Fibroblast of upper back skin (primary cell): ENCODE results near the gene RXRG.

Experiments
- DNase-seq: peaks from one replicate; pipeline ENCODE4 v3.0.0-alpha.2; 2013

Gene RXRG

DNA sequence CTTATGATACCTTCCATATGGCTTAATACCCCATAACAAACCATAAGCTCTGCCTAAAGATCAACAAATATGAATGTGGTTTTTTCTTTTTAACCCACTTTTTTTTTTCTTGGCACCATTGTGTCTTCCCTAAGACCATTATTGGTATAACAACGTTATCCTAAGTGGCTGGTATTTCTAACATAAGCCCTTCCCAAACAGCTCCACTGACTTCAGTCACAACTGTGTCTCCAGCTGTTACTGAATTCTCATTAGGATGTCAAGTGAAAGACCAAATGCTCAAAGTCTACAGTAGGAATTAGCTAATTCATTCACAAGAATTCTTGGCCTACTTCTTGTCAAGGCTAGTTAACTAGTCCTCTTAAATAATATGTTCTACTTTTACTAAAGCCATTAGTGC lies 4.2 kb upstream of the RXRG start:
- no peak for DNase-seq

DNA sequence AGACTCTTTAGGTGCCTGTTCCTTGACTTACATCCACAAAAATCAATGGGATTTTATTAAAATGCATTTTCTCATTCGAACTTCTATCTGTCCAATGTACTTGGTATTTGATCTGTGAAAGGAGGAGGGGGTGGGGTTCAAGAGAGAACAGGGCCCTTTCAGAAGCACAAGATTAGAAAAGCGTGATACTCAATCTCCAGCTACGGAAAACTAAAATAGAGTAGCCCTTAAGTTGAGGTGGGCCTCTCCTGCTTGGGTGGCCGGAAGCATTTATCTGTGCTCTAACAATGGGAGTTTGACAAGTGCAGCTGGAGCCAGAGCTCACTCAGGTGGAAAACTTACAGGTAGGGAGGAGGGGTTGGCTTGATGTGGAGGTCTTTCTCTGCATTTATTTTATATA lies 462 bp upstream of the RXRG start:
- no peak for DNase-seq

DNA sequence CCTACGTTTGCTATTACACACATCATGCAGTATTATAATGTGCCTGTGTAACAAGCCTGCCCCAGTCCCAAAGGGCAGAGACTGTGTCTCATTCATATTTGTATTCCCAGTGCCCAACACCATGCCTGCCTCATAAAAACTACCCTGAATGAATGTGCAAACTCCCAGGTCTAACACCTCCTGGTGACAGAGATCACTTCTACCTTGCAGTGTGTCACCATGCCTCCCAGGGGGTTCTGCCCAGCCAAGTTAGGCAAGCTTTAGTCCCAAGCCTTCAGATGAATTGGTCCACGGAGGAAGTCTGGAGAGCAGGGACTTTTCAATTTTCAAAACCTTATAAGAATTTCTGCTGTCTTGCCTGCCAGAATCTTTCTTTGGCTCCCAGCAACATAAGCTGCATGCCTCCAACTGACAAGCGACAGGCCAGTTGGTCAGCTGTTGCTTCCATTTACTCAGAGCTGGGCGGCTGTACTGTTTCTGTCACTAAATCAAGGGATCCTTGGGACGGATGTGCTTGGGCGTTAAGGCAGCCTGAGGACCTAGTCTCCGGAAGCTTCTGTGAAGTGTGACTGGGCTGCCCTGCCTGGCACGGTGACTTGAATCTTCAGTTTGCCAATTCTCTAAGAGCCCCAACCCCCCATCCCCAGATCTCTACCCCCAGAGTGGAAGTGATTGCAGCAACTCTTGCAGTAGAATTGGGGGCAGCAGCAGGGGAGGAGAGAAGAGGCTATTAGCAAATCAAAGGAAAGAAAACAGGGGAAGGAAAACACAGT lies 1.2 kb downstream of the RXRG start:
- no peak for DNase-seq

DNA sequence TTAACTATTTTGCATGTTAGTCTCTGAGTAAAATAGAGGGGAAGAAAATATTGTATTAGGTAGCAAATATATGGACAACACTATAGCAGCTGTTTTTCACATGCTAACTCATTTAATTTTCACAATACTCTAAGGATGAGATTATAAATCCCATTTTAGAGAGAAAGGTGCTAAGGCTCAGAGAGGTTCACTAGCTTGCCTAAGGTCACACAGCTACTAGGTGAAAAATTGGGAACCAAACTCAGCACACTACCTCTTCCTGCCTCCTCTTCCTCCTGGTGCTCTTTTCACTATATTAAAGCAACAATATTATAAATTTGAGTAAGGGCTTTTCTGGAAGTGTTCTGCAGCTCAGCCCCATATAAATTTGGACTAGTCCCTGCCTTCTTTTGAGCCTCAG lies 2.3 kb downstream of the RXRG start:
- DNase-seq, result no peak

DNA sequence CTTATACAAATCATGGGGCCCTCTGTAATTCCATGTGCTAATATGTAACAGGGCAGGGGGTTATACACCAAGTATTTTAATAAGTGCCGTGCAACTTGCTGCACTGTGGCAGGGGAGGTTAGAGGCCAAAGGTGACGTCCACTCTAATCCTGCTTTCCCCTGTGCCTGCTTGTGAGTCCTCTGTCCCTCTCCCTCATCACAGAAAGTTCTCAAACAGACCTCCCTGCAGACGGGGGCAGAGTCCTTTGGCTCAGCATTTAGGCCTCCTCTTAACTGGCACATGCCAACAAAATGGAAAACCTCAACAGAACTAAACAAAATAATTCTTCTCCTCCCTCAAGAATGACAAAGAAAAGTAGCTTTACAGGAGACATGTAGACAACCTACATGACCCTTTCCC lies 2.9 kb downstream of the RXRG start:
- DNase-seq, result no peak

DNA sequence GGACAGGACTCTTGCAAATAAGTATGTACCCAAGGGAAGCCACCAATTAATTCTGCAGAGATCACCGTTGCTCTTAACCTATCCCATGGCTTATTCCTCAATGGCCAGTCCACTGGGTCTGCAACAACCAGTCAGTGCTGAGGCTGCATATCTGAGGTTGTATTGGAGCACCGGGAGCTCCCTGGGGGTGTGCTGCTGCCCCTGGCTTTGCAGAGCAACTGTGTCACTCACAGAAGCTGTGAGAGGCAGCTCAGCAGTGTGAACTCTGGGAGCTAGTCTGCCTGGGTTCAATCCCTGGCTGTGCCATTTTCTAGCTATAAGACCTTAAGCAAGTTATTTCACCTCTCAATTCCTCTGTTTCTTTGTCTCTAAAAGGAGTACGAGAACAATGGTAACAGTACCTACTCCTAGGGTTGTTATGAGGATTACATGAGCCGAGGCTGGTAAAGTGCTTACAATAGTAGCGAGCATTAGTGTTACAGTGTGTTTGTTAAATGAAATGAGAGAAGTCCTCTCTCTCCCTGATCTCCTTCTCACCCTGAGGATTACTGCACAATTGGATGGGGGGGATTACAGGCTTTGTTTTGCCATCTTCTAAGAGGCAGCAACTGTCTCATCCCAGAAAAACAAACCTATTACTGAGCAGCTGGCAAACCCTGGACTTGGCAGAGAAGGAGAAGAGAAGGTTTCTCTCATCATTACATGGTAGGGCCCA lies 3.6 kb downstream of the RXRG start:
- no peak for DNase-seq

DNA sequence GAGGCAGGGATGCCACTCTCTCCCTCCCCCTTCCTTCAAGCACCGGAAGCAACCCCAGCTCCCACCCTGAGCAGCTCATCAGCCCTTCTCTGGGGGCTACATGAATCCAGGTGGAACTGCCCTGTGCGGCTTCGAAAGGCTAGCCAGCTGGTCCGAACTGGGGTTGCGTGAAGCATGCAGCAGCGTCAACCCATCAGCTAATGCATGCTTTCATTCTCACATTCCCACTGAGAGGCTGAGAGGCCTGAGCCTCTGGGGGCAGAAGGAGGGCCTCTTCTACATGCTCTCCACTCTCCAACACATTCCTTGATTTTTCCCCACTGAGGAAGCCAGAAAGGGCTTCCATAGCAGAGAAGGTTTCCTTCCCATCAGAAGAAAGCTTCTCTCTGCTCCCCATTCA lies 5.6 kb downstream of the RXRG start:
- no peak for DNase-seq

DNA sequence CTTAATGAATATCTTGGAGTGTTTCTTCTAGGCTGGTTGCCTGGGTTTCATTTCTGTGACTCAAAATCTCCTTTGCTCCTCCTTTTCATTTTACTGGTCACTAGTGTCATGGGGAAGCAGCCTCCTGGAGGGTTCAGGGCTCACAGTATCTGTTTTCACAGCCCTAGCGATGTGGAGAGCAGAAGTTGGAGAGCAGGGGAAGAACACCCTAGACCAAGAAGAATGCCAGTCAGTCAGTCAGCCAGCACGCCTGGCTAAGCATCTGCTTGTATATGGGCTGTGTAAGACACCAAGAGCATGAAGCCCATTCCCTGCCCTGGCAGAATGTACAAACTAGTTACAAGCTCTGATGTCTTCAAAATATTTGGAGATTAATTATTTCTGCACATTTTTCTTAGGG lies 7.9 kb downstream of the RXRG start:
- DNase-seq, result no peak

DNA sequence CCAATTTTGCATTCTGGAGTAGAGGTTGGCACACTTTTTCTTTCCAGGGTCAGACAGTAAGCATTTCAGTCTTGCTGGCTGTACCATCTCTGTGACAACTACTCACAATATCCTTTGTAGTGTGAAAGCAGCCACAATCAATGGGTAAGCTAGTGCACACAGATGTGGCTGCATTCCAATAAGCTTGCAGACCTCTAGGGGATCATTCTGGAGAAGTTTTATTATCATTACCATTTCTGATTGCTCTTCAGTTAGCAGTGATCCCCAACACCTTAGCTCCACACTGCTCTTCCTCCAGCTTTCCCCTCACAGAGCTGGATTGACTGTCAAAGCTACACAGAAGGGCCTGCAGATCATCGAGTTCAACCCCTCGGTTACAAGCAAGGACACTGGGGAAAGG lies 9.1 kb downstream of the RXRG start:
- no peak for DNase-seq

DNA sequence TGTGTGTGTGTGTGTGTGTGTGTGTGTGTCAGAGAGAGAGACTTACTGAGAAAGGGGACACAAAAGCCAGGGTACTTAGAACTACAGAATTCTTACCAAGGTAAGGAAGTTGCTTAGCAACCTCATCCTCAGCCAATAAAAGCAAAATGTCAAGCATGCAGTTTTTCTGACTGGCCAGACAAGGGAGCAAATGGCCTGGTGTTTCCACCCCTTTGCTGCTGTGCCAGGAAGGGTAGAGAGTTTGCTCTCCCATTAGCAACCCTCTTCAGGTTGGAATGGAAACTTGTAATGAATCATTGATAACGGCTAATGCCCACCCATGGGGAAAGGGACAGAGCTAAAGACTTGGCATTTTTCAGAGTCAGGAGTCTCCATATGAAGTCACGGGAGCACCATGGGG lies 10.6 kb downstream of the RXRG start:
- DNase-seq, result no peak

DNA sequence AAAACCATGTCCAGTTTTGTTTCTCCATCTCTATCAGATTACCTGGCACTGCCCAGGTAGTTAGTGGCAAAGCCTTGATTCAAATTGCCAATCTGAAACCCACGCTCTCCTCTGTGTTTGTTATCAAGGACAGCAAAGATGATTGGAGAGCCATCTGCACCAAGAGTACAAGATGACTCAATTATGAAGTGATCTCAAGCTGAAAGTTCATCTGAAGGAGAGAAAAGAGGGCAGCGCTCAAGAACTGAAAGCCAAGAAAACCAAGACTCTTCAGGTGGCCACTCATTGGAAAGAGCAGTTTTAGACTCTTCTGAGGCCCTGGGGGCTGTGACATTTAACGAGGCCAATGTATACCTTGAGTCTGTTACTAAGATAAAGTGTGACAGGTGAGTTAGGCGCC lies 13.8 kb downstream of the RXRG start:
- DNase-seq, result no peak

DNA sequence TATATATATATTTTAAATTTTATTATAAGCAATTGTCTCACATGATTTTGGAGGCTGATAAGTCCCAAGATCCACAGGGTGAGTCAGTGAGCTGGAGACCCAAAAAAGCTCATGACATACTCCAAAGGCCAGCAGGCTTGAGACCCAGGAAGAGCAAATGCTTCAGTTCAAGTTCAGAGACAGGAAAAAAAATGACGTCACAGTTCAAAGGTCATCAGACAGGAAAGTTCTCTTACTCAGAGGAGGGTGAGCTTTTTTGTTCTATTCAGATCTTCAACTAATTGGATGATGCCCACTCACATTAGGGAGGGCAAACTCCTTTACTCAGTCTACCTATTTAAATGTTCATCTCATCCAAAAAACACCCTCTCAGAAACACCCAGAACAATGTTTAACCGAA lies 18.2 kb downstream of the RXRG start:
- DNase-seq, result no peak

DNA sequence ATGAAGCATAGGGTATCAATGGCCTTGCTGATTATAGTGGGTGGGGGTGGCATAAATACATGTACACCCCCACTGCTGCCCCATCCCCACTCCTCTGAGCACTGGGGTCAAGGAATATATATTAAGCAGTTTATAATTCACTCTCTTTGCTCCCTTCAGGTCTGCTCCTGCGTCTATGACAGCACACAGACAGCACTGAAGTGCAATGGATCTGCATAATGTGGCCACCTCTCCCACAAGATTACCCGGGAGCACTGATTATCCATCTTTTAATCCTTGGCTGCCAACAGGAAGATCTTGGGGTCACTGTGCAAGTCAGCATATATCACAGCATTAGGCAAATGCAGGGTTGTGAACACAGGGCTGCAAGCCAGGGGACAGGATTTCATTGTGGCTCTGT lies 19.3 kb downstream of the RXRG start:
- no peak for DNase-seq

DNA sequence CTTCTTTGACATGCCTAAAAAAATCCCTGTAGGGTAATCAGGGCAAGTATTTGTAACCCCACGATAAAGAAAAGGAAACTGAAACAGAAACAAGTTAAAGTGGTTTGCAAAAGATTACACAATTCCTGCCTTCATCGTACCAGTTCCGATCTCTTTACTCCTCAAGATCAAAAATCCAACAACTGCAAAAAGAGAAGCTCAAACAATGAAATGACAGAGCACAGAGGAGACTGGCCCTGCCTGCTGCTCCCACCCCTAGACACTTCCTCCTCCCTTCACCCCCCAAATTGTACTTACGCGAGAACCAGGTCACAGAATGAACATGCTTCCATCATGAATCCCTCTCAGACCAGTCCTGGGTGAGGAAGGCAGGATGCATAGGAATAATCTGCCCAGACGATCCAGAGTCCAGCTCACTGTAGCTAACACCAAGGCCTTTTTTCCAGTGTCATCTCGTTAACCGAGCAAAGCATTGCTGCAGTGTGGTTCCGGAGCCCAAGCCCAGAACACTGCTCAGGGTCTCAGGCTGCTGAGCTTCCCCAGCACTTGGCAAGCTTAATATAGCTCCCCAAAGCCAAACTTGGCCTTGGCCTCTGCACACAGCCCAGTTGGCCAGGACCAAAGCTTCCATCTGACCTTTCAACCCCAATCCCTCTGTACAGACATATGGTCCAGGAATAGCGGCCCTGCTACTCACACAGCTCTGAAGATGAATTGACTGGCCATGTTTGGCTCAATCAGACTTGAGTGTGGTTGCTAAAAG lies 20.3 kb downstream of the RXRG start:
- no peak for DNase-seq

DNA sequence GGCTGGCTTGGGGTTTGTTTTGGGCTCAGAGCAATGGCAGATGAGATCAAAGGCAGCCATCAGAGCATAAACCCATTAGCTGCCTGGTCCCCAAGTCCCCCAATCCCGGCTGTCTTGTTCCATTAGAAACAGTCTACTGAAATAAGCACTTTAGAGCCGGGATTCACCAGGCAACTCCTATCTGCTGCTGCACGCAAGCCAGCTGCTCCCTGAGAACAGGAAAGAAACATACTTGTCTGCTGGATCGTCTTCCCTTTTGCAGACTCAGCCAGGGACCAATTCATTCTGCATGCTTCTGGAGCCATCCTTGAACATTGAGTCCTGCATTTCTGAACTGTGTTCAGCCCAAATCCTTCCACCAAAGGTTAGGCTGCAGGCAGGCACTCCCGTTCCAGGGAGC lies 21.8 kb downstream of the RXRG start:
- DNase-seq, result no peak

DNA sequence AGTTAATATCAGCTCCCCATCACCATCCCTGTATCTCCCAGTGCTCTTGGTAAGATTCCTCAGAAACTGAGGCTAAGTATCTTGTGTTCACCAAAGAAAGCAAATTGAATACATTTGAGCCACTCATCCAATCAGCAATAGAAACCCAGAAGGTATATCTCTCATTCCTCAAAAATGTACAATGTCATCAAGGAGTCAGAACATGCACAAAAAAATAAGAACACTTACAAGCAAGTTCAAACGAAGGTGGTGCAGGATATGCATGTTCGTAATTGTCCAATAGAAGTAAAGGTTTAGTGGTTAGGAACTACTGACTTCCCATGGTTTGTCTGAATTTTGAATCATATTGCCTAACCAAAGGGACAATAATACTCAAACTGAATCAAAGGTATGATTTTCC lies 24.3 kb downstream of the RXRG start:
- no peak for DNase-seq

DNA sequence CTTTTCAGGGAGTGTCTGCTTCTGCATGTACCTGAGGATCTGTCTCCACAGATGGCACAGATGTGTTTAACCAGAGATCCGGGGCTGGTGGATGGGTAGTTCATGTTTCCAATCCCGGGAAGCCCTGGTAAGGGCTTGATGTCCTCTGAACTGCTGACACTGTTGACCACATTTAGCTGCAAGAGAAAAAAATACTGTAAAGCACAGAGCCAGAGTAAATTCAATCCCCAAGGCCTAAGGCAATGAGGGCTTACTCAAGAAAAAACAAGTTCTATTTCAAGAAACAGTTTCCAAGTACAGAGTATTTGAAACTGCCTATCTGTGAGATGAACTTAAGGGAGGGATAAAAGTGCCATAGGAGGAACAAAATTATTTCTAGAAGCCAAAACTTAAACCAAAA lies 25.1 kb downstream of the RXRG start:
- no peak for DNase-seq

DNA sequence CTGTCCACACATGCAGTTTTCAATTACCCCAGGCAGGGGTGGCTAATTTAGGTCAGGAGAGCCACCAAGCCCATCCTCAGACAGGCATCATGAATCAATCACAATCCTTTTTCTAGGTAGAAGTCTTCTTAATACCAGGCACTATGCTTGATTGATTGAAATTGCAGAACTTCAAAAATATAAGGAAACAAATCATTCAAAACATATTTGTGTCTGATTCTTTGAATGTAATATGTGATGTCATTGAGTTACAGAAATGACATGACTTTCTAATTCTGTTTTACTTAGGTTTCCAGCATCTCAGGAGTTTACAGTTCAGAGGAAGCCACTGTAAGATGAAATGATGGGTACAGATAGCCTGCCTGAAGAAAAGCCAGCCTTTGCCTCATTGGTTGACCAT lies 26.7 kb downstream of the RXRG start:
- no peak for DNase-seq

DNA sequence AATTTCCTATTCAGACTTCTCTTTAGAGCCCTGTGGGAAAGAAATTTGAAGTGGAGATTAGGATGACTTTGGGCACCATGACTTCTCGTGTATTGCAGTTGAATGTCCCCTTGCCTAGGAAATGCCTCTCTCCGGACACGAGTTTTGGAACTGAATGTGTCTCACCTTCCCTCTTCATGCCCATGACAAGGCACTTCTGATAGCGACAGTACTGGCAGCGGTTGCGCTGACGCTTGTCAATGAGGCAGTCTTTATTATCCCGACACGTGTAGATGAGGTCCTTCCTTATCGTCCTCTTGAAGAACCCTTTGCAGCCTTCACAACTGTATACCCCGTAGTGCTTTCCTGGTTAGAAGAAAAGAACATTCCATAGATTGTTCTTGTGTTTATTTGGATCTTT lies 28.1 kb downstream of the RXRG start:
- DNase-seq, result no peak

DNA sequence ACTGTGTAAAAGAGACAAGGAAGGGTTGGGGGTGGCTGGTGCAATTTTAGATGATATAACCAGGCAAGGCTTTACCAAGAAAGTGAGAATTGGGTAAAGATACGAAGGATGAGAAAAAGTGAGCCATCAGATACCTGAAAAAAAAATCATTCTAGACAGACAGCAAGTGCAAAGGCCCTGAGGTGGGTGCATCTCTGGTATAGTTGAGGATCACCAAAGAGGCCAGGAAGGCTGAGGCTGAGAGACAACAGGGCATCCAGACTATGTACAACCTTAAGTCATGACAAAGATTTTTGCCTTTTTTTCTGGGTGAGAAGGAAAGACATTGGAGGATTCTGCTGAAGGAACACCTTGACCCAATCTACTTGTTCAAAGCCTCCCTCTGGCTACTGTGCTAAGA lies 29.9 kb downstream of the RXRG start:
- no peak for DNase-seq

DNA sequence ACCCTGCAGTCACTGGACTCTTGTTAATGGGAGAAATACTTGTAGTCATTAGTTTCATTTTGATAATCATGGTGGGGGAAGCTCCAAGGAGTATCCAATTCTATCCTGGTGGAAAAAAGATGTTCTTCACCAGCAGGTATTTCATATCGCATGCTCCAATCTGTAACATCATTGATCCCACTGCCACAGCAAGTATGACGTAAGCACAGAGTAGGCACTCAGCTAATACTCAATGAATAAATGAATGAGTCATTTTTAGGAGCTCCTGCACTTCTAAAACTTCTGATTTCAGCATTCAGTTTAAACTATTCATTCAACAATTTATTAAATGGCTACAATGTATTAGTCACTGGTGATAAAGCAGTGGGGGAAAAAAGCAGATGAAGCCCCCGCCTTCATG lies 30.3 kb downstream of the RXRG start:
- DNase-seq, result no peak

DNA sequence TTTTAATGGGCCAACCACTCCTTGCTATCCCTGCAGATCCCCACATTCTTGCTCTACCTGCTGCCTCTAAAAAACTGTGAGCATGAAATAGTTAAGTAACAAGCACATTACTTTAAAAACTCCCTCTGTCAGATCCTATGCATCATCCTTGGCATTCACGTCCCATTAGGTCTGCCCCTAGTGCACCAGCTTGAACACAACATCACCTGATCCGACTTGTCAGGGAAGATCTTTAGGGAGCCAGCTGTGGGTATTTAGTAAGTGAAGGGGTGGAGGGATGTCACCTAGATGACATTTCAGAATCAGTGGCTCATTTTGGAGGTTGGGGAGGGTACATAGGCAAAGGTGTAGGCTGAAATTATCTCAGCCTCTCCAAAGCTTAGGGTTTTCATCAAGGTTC lies 33.5 kb downstream of the RXRG start:
- DNase-seq, result no peak

DNA sequence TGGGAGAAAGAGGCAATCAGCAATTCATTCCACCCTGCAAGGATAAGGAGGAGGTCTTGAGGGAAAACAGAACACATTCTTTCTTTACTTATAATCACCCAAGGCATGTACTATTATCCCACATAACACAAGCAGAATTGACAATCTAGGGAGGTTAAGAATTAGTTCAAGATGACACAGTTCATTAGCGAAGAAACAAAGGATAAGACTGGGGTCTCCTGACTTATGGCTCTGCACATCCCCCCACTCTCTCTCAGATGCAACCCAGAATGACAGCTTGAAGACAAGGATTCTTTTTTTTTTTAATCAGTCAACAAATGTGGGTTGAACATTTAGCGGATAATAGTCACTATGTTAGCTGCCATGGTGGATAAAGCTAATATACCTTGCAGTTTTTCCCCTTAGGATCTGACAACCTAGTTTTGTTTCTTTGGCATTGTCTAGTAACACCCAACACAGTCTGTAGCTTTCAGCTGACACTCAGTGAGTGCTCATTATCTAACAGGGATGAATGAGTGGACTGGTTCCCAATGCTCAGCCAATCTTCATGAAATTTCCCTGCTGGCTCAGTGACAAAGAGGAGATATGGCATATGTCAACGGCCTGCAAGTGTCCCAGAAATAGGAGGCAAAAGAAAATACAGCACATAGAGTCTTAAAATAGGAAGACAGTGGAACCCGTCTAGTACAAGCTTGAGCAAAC lies 35.1 kb downstream of the RXRG start:
- DNase-seq, result no peak

DNA sequence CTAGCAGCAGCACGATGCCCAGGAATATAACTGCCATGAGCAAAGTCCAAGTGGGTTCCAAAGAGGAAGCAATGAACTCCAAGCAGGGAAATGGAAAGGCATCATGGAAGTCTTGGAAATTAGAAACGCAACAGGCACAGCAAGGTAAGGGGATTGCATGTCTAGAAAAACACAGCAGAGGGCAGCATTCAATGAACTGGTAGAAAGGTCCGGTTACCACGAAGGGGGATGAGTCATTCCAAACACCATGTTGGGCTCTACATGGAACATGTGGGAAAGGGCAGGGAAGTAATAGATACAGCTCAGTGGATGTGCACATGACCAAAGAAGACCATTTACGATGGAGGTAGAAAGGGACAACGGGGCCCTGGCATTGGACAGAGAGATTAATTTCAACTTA lies 36.4 kb downstream of the RXRG start:
- DNase-seq, result peak; percentile 42
